IPS-15b (cell line): Measurements from ENCODE around the gene AP2B1.
"Not testable (repeated sequence)": the region's sequence is repeated elsewhere in the genome, so short reads cannot be mapped to it uniquely, and the experiment has no call there.

ENCODE experiments used
- H3K27me3 ChIP-seq: one replicate; pipeline ENCODE4 v1.6.1; 2013; ENCODE audit warnings: low read length; ENCODE audit not compliant: control insufficient read depth, insufficient read depth
- H3K36me3 ChIP-seq: one replicate; pipeline ENCODE4 v1.6.1; 2013; ENCODE audit warnings: low read length; ENCODE audit not compliant: control insufficient read depth, insufficient read depth
- H3K4me1 ChIP-seq: one replicate; pipeline ENCODE4 v1.6.1; 2013; ENCODE audit warnings: mild to moderate bottlenecking, low read length; ENCODE audit not compliant: control insufficient read depth, insufficient read depth
- H3K4me3 ChIP-seq: one replicate; pipeline ENCODE4 v1.5.1; 2013; ENCODE audit warnings: low read depth, low read length
- H3K9ac ChIP-seq: one replicate; pipeline ENCODE4 v1.6.1; 2013; ENCODE audit warnings: low read depth, mild to moderate bottlenecking, low read length
- H3K9me3 ChIP-seq: one replicate; pipeline ENCODE4 v1.6.1; 2013; ENCODE audit warnings: mild to moderate bottlenecking, low read length; ENCODE audit not compliant: control insufficient read depth, insufficient read depth

AP2B1 gene

DNA sequence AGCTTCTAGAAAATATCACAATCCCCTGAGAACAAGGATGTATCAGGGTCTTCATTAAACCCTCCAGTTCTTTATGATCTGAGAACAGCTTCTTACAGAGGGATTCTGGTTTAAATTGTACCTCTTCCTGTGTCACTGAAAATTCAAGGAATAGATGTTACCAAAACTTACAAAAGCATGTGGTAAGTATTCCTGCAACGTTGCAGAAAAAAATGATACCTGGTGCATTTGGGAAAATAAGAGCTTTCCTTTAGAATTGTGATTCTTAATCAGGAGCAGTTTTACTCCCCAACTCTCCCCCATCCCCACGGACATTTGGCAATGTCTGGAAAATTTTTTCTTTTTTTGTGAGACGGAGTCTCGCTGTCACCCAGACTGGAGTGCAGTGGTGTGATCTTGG, 33.8 kb upstream of the AP2B1 start:
- H3K36me3 ChIP-seq = no peaks in the 10 kb centered on the region
- no peak overlapping the region for H3K9ac ChIP-seq
- H3K4me1 ChIP-seq = no peaks in the 10 kb centered on the region
- H3K27me3 ChIP-seq = peaks cover 9% of the 10 kb centered on the region
- no peaks in the 10 kb centered on the region for H3K9me3 ChIP-seq
- H3K4me3 ChIP-seq = no peak overlapping the region

GRCh38 chr17:35554668-35555067, 32.5 kb upstream of the AP2B1 start:
- Histone ChIP-seq H3K4me1 (no peaks in the 10 kb centered on the region), H3K4me3 (no peak overlapping the region), H3K27me3 (peaks cover 2% of the 10 kb centered on the region), H3K36me3 (no peaks in the 10 kb centered on the region), H3K9me3 (no peaks in the 10 kb centered on the region), H3K9ac (no peak overlapping the region)

GRCh38 chr17:35555691-35556090, 31.4 kb upstream of the AP2B1 start:
- H3K9me3 ChIP-seq = no peaks in the 10 kb centered on the region
- no peaks in the 10 kb centered on the region for H3K4me1 ChIP-seq
- no peak overlapping the region for H3K4me3 ChIP-seq
- no peaks in the 10 kb centered on the region for H3K36me3 ChIP-seq
- no peak overlapping the region for H3K9ac ChIP-seq
- peaks cover 4% of the 10 kb centered on the region for H3K27me3 ChIP-seq

DNA sequence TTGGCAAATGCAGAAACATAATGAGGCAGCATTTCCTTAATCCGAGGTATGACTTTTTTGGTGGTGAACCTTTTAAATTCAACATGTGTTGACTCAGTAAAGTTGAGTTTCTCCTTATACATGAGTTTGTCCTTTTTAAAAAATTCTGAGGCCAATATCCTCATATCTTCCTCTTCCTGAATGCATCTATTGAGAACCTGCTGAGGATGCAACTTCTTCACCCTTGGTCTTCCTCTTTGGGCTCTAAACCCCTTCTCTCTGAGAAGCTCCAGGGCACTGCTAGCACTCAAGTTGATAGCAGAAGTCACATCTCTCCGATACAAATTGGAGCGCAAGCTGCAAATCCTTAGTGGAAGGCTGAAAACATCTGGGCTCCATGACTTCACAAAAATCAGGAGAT, 29.8 kb upstream of the AP2B1 start:
- no peak overlapping the region for H3K4me3 ChIP-seq
- no peak overlapping the region for H3K9ac ChIP-seq
- H3K36me3 ChIP-seq = no peaks in the 10 kb centered on the region
- no peaks in the 10 kb centered on the region for H3K4me1 ChIP-seq
- H3K27me3 ChIP-seq = peaks cover 2% of the 10 kb centered on the region
- H3K9me3 ChIP-seq = no peaks in the 10 kb centered on the region

DNA sequence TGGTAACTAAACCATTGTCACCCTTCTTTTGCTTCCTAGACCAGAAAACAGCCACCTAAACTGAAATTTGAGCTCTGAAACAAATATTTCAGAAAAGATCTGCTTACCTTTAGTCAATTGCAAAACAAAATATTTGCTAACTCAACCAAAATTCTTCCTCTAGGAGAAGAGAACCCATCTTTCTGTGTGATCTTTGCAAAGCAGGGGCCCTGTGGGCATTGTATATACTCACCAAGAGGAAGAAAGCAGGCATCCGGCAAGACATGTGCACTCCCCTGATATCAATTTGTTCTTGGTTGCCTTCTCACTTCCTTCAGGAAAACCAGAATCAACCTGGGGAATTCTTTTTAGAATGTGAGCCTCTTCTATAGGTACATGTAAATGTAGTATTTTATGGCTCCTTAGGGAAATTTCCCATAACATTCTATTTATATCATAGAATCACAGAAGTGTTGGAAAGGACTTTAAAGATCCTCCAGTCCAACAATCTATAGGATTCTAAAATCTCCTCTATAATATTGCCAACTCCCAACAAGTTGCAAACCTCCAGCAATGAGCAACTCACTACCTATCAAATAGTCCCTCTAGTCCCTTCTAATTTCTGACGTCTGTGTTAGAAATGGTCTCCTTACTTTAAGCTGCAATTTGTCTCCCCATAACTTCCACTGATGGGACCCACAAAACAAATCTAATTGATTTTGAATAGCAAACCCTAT, 27.5 kb upstream of the AP2B1 start:
- Histone ChIP-seq H3K4me1 (no peaks in the 10 kb centered on the region), H3K9me3 (no peaks in the 10 kb centered on the region), H3K9ac (no peak overlapping the region), H3K36me3 (no peaks in the 10 kb centered on the region), H3K27me3 (peaks cover 5% of the 10 kb centered on the region), H3K4me3 (no peak overlapping the region)

- no peaks in the 10 kb centered on the region for H3K9me3 ChIP-seq
- H3K27me3 ChIP-seq = peaks cover 10% of the 10 kb centered on the region
- H3K36me3 ChIP-seq = no peaks in the 10 kb centered on the region
- H3K4me3 ChIP-seq = no peak within 1 kb of the TSS
- H3K4me1 ChIP-seq = no peaks in the 10 kb centered on the region
- no peak within 1 kb of the TSS for H3K9ac ChIP-seq
These were observed 26.4 kb upstream of the AP2B1 start, which contains the start of gene SLFN14 for GRCh38 chr17:35560703-35561102. TSS of gene SLFN14 (minus strand) at chr17:35560819. CDS start at chr17:35558062, 2,757 bp downstream.

- not testable (repeated sequence) for H3K9ac ChIP-seq, H3K4me3 ChIP-seq, H3K27me3 ChIP-seq, H3K36me3 ChIP-seq, H3K9me3 ChIP-seq, H3K4me1 ChIP-seq
These were observed 23.9 kb upstream of the AP2B1 start for GRCh38 chr17:35563181-35563580.

DNA sequence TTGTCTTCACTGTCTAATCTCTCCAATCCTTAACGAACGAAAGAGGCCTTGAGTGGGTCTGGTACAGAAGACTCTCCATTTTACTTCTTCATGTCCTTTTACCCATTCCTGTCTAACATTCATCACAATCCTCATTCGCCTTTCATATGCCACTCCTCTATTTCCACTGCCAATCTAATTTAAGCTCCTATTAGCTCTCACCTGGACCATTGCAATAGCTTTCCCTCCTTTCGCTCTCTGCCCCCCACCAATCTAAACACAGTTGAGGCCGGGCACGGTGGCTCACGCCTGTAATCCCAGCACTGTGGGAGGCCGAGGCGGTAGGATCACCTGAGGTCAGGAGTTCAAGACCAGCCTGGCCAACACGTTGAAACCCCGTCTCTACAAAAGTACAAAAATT, 20.2 kb upstream of the AP2B1 start:
- Histone ChIP-seq H3K9ac (no peak overlapping the region), H3K9me3 (no peaks in the 10 kb centered on the region), H3K27me3 (peaks cover 8% of the 10 kb centered on the region), H3K4me3 (peak overlapping the region; percentile 90), H3K4me1 (no peaks in the 10 kb centered on the region), H3K36me3 (no peaks in the 10 kb centered on the region)

- Histone ChIP-seq H3K9me3 (no peaks in the 10 kb centered on the region), H3K4me1 (no peaks in the 10 kb centered on the region), H3K27me3 (peaks cover 7% of the 10 kb centered on the region), H3K9ac (peak overlapping the region; percentile 85), H3K4me3 (peak overlapping the region; percentile 90), H3K36me3 (no peaks in the 10 kb centered on the region)
These were observed 18.6 kb upstream of the AP2B1 start for GRCh38 chr17:35568561-35568960.

- Histone ChIP-seq H3K36me3 (no peaks in the 10 kb centered on the region), H3K9ac (no peak overlapping the region), H3K4me1 (no peaks in the 10 kb centered on the region), H3K4me3 (no peak overlapping the region), H3K27me3 (peaks cover 5% of the 10 kb centered on the region), H3K9me3 (no peaks in the 10 kb centered on the region)
These were observed 17.7 kb upstream of the AP2B1 start for GRCh38 chr17:35569405-35569804.

- no peaks in the 10 kb centered on the region for H3K9me3 ChIP-seq
- H3K9ac ChIP-seq = no peak overlapping the region
- H3K36me3 ChIP-seq = no peaks in the 10 kb centered on the region
- H3K4me1 ChIP-seq = no peaks in the 10 kb centered on the region
- no peak overlapping the region for H3K4me3 ChIP-seq
- H3K27me3 ChIP-seq = no peaks in the 10 kb centered on the region
These were observed 11.4 kb upstream of the AP2B1 start for GRCh38 chr17:35575759-35576158.

DNA sequence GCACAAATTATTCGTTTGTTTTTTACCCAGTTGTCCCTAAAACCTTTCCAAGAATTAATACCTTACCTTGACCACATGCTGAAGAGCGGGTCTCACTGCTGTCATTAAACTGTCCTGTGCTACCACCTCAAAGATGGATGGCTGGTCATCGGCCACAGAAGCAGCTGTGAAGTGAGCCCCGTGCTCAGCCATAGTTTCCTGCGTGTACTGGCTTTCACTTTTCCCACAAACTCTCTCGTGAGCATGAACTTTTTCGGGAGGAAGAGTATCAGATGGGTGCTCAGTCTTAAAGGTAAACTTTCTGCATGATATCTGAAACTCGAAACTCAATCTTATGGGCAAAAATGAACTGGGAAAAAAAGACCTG, 9.3 kb upstream of the AP2B1 start:
- Histone ChIP-seq H3K9ac (peak overlapping the region; percentile 70), H3K36me3 (no peaks in the 10 kb centered on the region), H3K4me3 (peak overlapping the region; percentile 63), H3K27me3 (no peaks in the 10 kb centered on the region), H3K9me3 (no peaks in the 10 kb centered on the region), H3K4me1 (no peaks in the 10 kb centered on the region)
